UCSD-AML1 (cell line): ENCODE results near the gene ABCG8.
"Not testable (repeated sequence)": the region's sequence is repeated elsewhere in the genome, so short reads cannot be mapped to it uniquely, and the experiment has no call there.

Experiments used
- DNase-seq: peaks from one replicate; lab custom pipeline; 2025; ENCODE audit not compliant: unreplicated experiment; lab: John Stamatoyannopoulos, UW

The ABCG8 gene

GRCh38 chr2:43906448-43907109, 67.8 kb downstream of the ABCG8 start:
- DNase-seq: no peak

GRCh38 chr2:43911136-43911790, 72.5 kb downstream of the ABCG8 start:
- DNase-seq: not testable (repeated sequence)

- DNase-seq: no peak
Measured at GRCh38 chr2:43924463-43924862, 85.7 kb downstream of the ABCG8 start.

GRCh38 chr2:43925431-43925830, 86.7 kb downstream of the ABCG8 start:
- no peak for DNase-seq

- DNase-seq: no peak
Measured at GRCh38 chr2:43927442-43927841, 88.7 kb downstream of the ABCG8 start.

GRCh38 chr2:43931293-43931692, 92.5 kb downstream of the ABCG8 start:
- no peak for DNase-seq
